Measurements from ENCODE around the gene IFNL1.
"Not testable (repeated sequence)": the region's sequence is repeated elsewhere in the genome, so short reads cannot be mapped to it uniquely, and the experiment has no call there.

The IFNL1 gene

GRCh38 chr19:39332293-39332692 lies 36.1 kb downstream of the IFNL1 start:
- no peak for DNase-seq (ENCODE audit: low read depth in 2 of 2)

GRCh38 chr19:39332738-39333137 lies 36.5 kb downstream of the IFNL1 start:
- not testable (repeated sequence) for DNase-seq (ENCODE audit: low read depth in 2 of 2)

DNA sequence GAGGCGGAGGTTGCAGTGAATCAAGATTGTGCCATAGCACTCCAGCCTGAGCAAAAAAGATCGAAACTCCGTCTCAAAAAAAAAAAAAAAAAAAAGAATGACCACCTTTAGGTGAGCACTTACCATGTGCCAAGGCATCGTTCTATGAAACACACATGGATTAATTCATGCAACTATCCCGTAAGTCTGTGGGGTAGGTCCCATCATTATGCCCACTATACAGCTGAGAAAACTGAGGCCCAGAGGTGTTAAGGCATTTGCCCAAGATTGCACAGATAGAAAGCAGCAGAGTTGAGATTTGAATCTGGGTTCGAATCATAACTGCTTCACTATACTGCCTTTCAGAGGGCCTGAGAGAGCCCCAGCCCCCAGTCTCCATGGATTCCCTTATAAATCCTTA lies 37.3 kb downstream of the IFNL1 start:
- no peak for DNase-seq (ENCODE audit: low read depth in 2 of 2)

GRCh38 chr19:39334444-39334976 lies 38.3 kb downstream of the IFNL1 start:
- DNase-seq (ENCODE audit: low read depth in 2 of 2), result no peak

DNA sequence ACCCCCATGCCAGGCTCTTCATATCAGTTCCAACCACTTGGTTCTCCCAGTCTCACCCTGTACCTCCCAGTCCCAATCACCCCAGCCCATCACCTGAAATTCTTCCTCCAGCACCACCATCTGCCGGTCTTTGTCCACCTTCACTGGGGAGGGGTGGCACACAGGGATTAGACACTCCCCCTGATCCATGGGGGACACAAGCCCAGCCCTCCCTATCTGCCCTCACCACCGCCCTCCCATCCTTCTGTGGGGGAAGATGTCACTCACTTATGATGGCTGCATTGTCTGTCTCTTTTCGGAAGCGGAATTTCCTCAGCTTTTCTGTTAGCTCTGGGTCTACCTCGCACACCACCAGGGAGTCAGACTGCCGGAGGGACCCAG lies 39.0 kb downstream of the IFNL1 start:
- DNase-seq (ENCODE audit: low read depth in 2 of 2), result peak in 1 of 2 donors; percentile 10

DNA sequence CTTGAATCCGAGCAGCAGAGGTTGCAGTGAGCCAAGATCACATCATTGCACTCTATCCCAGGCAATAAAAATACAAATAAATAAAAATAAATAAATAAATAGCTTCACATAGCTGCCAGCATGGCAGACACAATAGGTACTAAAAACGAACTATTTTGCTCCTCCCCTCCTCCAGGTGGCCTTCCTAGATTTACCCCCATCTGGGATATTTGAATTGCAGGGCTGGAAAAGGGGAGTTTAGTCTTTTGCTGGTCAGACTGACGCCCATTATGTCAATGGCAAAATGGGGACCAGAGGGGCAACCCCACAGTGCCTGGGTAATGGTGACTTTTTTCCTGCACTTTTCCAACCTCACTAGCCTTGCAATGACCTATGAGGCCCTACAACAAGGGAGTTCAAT lies 40.3 kb downstream of the IFNL1 start:
- no peak for DNase-seq (ENCODE audit: low read depth in 2 of 2)

GRCh38 chr19:39339674-39340073 lies 43.5 kb downstream of the IFNL1 start:
- no peak for DNase-seq (ENCODE audit: low read depth in 2 of 2)

- DNase-seq (ENCODE audit: low read depth in 2 of 2), result not testable (repeated sequence)
Observed at GRCh38 chr19:39340156-39340555, 43.9 kb downstream of the IFNL1 start.

DNA sequence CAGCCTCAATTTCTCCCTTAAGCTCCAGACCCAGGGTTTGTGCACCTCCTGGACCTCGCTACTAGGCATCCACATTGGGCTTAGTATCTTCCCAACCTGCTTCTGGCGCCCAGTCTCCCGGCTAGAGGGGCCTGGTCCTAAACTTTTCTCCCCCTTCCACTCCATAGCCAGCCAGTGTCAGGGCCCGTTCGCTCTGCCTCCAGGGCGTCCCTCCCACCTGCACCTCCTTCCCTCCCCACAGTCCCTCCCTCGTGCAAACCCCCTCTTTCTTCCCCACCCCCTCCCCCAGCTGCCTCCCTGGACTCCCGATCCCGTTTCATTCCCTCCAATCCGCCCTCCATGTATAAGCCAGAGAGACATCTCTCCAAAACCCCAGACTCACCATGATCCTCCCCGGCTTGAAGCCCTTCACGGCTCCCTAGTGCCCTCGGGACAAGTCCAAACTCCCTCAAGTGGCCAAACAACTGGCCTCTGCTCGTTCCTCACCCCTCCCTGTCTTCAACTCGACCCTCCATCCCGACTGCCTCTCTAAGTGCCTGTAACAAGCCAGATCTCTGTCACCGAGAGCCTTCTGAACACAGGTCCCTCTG lies 45.0 kb downstream of the IFNL1 start:
- no peak for DNase-seq (ENCODE audit: low read depth in 2 of 2)

DNA sequence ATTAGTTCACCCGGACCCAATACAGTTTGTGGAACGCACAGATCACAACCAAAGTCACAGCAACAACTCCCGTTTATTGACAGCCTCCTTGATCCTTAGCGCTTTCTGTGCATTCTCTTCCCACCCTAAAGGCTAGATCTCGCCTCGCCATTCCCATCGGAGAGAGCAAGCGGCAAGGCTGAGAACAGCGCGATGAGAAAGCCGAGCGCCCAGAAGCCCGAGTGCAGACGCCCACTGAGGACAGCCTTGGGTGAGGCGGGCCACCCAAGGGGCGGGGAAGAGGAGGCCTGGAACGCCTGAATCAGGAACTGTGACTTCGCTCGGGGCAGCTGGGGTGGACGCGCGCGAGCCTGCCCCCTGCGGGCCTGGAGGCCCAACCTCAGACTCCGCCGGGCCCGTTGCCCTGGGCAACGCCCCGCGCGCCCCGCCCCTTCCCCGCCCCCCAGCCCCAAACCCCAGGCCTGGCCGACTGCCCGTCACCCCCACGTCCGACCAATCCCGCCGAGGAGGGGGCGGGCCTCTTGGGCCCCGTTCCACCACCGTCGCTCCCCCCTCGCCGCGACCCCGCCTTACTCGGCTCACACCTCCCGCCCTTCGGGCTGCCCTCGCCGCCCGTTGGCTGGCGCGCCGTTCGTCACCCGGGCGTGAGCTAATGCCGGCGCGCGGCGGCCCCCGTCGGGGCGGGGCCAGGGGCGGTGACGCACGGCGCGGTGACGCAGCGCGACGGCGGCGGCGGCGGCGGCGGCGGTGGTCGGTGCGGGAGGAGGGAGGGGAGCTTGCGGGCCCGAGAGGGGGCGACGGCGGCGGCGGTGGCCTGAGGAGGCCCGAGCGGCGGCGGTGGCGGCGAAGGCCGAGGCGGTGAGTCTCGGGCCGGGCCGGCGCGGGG lies 45.8 kb downstream of the IFNL1 start, which contains the start of gene SAMD4B:
Gene SAMD4B (plus strand): TSS at position 703 of the 886 bp plus-strand sequence. CDS start 14,473 bp downstream, outside the sequence.
- DNase-seq (ENCODE audit: low read depth in 2 of 2), result peak; percentile 98 to 100

- DNase-seq (ENCODE audit: low read depth in 2 of 2), result no peak
Observed at GRCh38 chr19:39342647-39343305, 46.6 kb downstream of the IFNL1 start.

- no peak for DNase-seq (ENCODE audit: low read depth in 2 of 2)
Observed at GRCh38 chr19:39345956-39346355, 49.7 kb downstream of the IFNL1 start.

DNA sequence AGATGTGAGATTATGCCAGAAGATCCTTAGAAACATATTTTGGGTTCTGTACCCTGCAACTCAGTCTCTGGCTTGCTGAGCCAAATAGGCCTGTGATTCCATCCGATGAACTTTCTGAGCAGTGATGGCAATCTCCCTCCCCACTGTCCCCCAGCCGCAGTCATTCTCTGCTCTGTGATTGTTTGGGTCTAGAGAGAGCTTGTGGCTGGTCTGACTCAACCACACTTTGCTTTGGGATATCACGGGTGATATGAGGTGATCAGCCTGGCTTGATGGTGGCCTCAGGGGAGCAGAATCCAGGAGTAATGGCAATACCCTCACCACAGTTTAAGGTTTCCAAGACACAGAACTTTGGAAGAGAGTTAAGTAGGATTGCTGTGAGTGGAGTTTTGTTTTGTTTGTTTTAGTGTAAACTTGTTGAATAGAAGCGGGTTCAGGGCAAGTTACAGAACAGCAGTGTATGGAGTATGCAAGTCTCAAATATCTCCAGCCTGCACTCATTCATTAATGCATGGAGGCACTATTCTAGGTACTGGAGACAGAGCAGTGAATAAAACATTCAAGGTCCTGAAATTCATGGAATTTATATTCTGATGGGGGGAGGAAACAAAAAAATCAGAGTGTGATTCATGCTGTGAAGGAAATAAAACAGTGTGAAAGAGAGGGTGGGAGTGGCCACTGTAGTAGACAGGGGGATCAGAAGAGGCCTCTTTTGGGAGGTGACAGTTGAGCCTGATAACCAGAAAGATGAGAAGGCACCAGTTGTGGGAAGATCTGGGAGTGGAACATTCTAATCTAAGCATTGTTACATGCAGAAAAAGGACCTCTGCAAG lies 51.3 kb downstream of the IFNL1 start:
- DNase-seq (ENCODE audit: low read depth in 2 of 2), result no peak
